ENCODE measurements around the gene STX1B. TPM values are rescaled to one million over a fixed set of nuclear protein-coding genes. Genes with fewer than 3 reads are reported as not detected.

Gene STX1B
- total RNA-seq, 1 experiment from 2014 or later = 11.0 TPM

- no peaks in the 10 kb centered on the region for H3K9me3 ChIP-seq (ENCODE audit: control insufficient read depth, low read depth, low read length)
Observed at GRCh38 chr16:31043898-31044481, 33.6 kb upstream of the STX1B start.

More at GRCh38 chr16:31043898-31044481, 33.6 kb upstream of the STX1B start:
- Mint-ChIP-seq H3K27ac (no peak overlapping the region), H3K36me3 (ENCODE audit: insufficient read depth in 1 of 3, low read depth in 3 of 3) (peaks cover 0 to 6% (median 2%) of the 10 kb centered on the region in 3 experiments; a peak in 3 of 7 replicates), H3K27me3 (ENCODE audit: low read depth) (peaks cover 3% of the 10 kb centered on the region; the same call in 1 of the 2 replicates), H3K9me3 (no peaks in the 10 kb centered on the region), H3K4me1 (peaks cover 0 to 7% of the 10 kb centered on the region in 2 experiments; a peak in 1 of 4 replicates), H3K4me3 (no peak overlapping the region)
- H3T11ph ChIP-seq (ENCODE audit: low read length) = no peak overlapping the region
- H3K79me1 ChIP-seq (ENCODE audit: insufficient read depth, low read depth, low read length, poor library complexity, severe bottlenecking) = no peaks in the 10 kb centered on the region
- H3K4me1 ChIP-seq (ENCODE audit: insufficient read depth, low read length) = no peaks in the 10 kb centered on the region
- no peak overlapping the region for H3K9ac ChIP-seq (ENCODE audit: extremely low read depth, insufficient read length, low read length)
- no peak overlapping the region for H3K23ac ChIP-seq (ENCODE audit: insufficient read length, low read depth, low read length)
- no peak overlapping the region for H4K5ac ChIP-seq (ENCODE audit: insufficient read length, low read depth, low read length)
- H3K79me2 ChIP-seq (ENCODE audit: insufficient read depth, low read length) = no peaks in the 10 kb centered on the region
- H3K18ac ChIP-seq (ENCODE audit: insufficient read length, low read depth, low read length) = no peak overlapping the region
- H3K4ac ChIP-seq (ENCODE audit: low read depth, low read length) = no peak overlapping the region
- H4K8ac ChIP-seq (replicated peaks; ENCODE audit: insufficient read length, low read depth, low read length) = no peak overlapping the region
- H3K27me3 ChIP-seq (ENCODE audit: insufficient read depth, low read length) = no peaks in the 10 kb centered on the region
- no peak overlapping the region for H2AFZ ChIP-seq (ENCODE audit: low read length)
- H4K20me1 ChIP-seq (ENCODE audit: control insufficient read depth, insufficient read depth, insufficient read length) = no peaks in the 10 kb centered on the region
- no peak overlapping the region for H2BK120ac ChIP-seq (ENCODE audit: low read depth, low read length, poor library complexity, severe bottlenecking)
- no peak overlapping the region for H2BK15ac ChIP-seq (ENCODE audit: low read depth, low read length)
- H3K27ac ChIP-seq (ENCODE audit: insufficient read length, low read depth, low read length) = no peak overlapping the region
- no peak overlapping the region for H3K4me2 ChIP-seq (ENCODE audit: insufficient read depth, insufficient read length, low read length)
- H3K23me2 ChIP-seq (ENCODE audit: insufficient read length, low read depth, low read length, poor library complexity, severe bottlenecking) = peaks cover 5% of the 10 kb centered on the region
- H2BK12ac ChIP-seq (ENCODE audit: insufficient read length, low read depth, low read length) = no peak overlapping the region
- H4K91ac ChIP-seq (ENCODE audit: insufficient read length, low read depth, low read length) = no peak overlapping the region
- no peak overlapping the region for H2BK20ac ChIP-seq (ENCODE audit: low read depth, low read length, poor library complexity, severe bottlenecking)
- H2AK5ac ChIP-seq (ENCODE audit: insufficient read length, low read length) = no peak overlapping the region
- H3K56ac ChIP-seq (ENCODE audit: insufficient read length, low read depth, low read length) = no peak overlapping the region
- no peak overlapping the region for H3K14ac ChIP-seq (ENCODE audit: insufficient read depth, low read length)
- no peak for TF ChIP-seq CTCF (conservative IDR thresholded peaks at IDR 0.05)
- no peak for DNase-seq
- H2BK5ac ChIP-seq (ENCODE audit: insufficient read length, low read length) = no peak overlapping the region
- no CpG with 5 or more reads among the region's 4 CpGs for WGBS (ENCODE audit: extremely low coverage, insufficient read length, low lambda C conversion rate)
